Iris pigment epithelial cell (primary cell): ENCODE results near the gene ZNF716.
"Not testable (repeated sequence)": the region's sequence is repeated elsewhere in the genome, so short reads cannot be mapped to it uniquely, and the experiment has no call there.

Experiments used
- DNase-seq: peaks from one replicate; pipeline ENCODE4 v3.0.0-alpha.2; 2011; ENCODE audit warnings: low read depth

ZNF716 gene

GRCh38 chr7:57426629-57427003 lies 23.4 kb upstream of the ZNF716 start:
- DNase-seq = no peak

- no peak for DNase-seq
Measured at GRCh38 chr7:57427146-57427545, 22.8 kb upstream of the ZNF716 start.

DNA sequence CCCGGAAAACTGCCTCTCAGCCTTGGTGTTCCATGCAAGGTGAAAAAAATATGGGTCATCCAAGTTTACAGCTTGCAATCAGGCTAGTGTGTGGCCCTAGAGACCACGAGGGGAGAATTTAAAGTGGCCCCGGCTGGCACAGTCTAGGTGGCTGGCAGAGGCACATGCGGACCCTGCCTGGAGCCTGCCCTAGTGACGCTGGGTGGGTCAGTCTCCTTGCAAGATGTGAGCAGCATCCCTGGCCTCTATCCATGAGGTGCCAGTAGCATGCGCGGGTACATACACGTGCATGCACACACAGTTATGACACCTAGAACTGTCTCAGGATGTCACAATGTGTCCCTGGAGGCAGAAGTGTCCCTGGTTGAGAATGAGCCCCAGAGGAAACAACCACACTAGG lies 22.4 kb upstream of the ZNF716 start:
- DNase-seq = no peak

DNA sequence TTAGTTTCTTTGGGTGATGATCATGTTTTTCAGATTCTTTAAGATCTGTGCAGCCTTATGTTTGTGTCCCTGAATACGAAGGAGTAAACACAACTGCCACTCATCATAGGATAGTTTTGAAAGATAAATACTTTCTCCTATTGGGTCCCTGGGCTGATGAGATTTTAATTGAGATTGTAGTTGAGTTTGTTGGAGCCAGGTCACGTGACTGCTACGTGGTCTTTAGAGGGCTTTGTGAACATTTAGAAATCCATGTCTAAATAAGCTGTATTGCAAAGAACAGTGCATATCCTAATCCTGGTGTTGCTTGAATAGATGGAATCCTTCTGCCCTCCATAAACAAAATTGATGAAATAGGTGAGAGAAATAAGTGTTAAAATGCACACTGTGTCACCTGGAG lies 17.4 kb upstream of the ZNF716 start:
- no peak for DNase-seq

- DNase-seq = no peak
Measured at GRCh38 chr7:57437581-57437980, 12.4 kb upstream of the ZNF716 start.

DNA sequence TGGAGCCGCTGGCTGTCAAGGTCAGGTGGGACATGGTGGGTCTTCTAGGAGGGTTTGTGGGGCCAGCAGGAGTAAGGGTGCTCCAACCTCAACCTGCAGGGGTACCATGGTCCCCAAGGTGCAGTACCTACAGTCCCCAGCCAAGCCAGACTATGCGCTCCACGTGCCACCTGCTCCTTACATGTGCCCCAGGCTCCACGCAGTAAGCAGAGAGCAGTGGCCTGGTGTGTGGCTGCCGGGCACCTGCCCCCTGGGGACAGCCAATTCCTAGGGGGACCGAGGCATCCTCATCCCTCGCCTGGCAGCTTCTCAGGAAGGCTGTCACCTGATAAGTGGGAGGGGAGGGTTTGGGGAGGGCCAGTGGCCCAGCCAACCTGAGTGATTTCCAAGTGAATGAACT lies 11.7 kb upstream of the ZNF716 start:
- no peak for DNase-seq

GRCh38 chr7:57443567-57443966 lies 6.4 kb upstream of the ZNF716 start:
- DNase-seq = no peak

DNA sequence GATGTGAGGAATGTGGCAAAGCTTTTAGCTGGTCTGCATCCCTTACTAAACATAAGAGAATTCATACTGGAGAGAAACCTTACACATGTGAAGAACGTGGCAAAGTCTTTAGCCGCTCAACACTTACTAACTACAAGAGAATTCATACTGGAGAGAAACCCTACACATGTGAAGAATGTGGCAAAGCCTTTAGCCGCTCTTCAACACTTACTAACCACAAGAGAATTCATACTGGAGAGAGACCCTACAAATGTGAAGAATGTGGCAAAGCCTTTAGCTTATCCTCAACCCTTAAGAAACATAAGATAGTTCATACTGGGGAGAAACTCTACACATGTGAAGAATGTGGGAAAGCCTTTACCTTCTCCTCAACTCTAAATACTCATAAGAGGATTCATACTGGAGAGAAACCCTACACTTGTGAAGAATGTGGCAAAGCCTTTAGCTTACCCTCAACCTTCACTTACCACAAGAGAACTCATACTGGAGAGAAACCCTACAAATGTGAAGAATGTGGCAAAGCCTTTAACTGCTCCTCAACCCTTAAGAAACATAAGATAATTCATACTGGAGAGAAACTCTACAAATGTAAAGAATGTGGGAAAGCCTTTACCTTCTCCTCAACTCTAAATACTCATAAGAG lies 19.3 kb downstream of the ZNF716 start:
- DNase-seq = not testable (repeated sequence)

GRCh38 chr7:57480304-57480703 lies 30.3 kb downstream of the ZNF716 start:
- not testable (repeated sequence) for DNase-seq

DNA sequence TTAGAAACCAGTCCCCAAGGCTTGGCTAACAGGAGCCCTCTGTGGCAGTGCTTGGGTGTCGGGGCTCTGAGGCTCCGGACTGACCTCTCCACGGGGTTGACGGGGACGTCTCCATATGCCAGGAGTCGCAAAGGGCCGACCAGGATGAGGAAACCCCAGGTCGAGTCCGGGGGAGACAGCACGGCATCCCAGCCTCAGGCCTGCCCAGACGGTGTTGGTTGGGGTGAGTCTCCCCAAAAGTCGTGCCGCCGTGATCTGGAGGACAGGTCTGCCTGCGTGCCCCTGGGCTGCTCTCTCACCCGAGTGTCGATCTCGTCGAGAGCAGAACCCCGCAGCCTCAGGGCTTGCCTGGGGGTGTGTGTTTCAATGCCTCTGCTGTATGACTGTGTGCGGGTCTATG lies 35.0 kb downstream of the ZNF716 start:
- not testable (repeated sequence) for DNase-seq

DNA sequence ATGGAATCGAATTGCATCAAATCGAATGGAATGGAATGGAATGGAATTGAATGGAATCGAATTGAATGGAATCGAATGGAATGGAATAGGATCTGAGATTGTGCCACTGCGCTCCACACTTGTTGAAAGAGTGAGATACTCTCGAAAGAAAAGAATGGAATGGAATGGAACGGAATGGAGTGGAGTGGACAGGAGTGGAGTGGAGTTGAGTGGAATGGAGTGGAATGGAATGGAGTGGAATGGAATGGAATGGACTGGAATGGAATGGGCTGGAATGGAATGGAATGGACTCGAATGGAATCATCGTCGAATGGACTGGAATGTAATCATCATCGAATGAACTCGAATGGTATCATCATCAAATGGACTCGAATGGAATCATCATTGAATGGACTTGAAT lies 38.0 kb downstream of the ZNF716 start:
- no peak for DNase-seq

DNA sequence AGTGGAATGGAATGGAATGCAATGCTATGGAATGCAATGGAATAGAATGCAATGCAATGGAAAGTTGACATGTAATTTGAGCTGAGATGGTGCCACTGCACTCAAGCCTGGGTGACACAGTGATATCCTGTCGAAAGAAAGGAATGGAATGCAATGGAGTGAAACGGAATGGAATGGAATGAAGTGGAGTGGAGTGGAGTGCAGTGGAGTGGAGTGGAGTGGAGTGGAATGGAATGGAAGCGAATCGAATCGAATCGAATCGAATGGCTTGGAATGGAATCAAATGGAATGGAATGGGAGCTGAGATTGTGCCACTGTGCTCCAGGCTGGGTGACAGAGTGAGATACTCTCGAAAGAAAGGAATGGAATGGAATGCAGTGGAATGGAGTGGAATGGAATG lies 45.1 kb downstream of the ZNF716 start:
- DNase-seq = not testable (repeated sequence)

- DNase-seq = no peak
Measured at GRCh38 chr7:57496395-57496794, 46.4 kb downstream of the ZNF716 start.

GRCh38 chr7:57505176-57505575 lies 55.2 kb downstream of the ZNF716 start:
- DNase-seq = no peak
